ENCODE data around the gene TP53BP2. TPM values are rescaled to one million over a fixed set of nuclear protein-coding genes. Genes with fewer than 3 reads are reported as not detected.
A peak's percentile ranks its signal among the peaks of the same experiment; 100 is the strongest.

The TP53BP2 gene
- total RNA-seq, 1 experiment from 2014 or later = 22.8 TPM

GRCh38 chr1:223776826-223777454, 68.8 kb downstream of the TP53BP2 start:
- DNase-seq (ENCODE audit: low read depth, low spot score) = no peak
- in situ Hi-C loops (cut with HindIII; ENCODE audit: low pct_unique_long_range_greater_than_20kb, low sequenced_read_pairs) = no loop called here

- DNase-seq (ENCODE audit: low read depth, low spot score) = peak; percentile 19
- in situ Hi-C loops (cut with HindIII; ENCODE audit: low pct_unique_long_range_greater_than_20kb, low sequenced_read_pairs) = no loop called here
Measured at GRCh38 chr1:223776075-223776814, 69.5 kb downstream of the TP53BP2 start.

- DNase-seq (ENCODE audit: low read depth, low spot score) = no peak
- in situ Hi-C loops (cut with HindIII; ENCODE audit: low pct_unique_long_range_greater_than_20kb, low sequenced_read_pairs) = no loop called here
Measured at GRCh38 chr1:223775711-223776074, 70.1 kb downstream of the TP53BP2 start.

- no peak for DNase-seq (ENCODE audit: low read depth, low spot score)
- in situ Hi-C loops (cut with HindIII; ENCODE audit: low pct_unique_long_range_greater_than_20kb, low sequenced_read_pairs) = no loop called here
Measured at GRCh38 chr1:223775054-223775453, 70.7 kb downstream of the TP53BP2 start.

GRCh38 chr1:223774134-223774814, 71.5 kb downstream of the TP53BP2 start:
- no peak for DNase-seq (ENCODE audit: low read depth, low spot score)
- in situ Hi-C loops (cut with HindIII; ENCODE audit: low pct_unique_long_range_greater_than_20kb, low sequenced_read_pairs) = no loop called here

- no peak for DNase-seq (ENCODE audit: low read depth, low spot score)
- in situ Hi-C loops (cut with HindIII; ENCODE audit: low pct_unique_long_range_greater_than_20kb, low sequenced_read_pairs) = no loop called here
Measured at GRCh38 chr1:223772771-223773160, 73.0 kb downstream of the TP53BP2 start.

- in situ Hi-C loops (cut with HindIII; ENCODE audit: low pct_unique_long_range_greater_than_20kb, low sequenced_read_pairs) = no loop called here
Measured at GRCh38 chr1:223771814-223772770, 73.7 kb downstream of the TP53BP2 start.

GRCh38 chr1:223771469-223771813, 74.3 kb downstream of the TP53BP2 start:
- in situ Hi-C loops (cut with HindIII; ENCODE audit: low pct_unique_long_range_greater_than_20kb, low sequenced_read_pairs) = no loop called here
- no peak for DNase-seq (ENCODE audit: low read depth, low spot score)

More at GRCh38 chr1:223771814-223772770, 73.7 kb downstream of the TP53BP2 start:
- peak; percentile 25 for DNase-seq (ENCODE audit: low read depth, low spot score)

- no peak for DNase-seq (ENCODE audit: low read depth, low spot score)
- in situ Hi-C loops (cut with HindIII; ENCODE audit: low pct_unique_long_range_greater_than_20kb, low sequenced_read_pairs) = no loop called here
Measured at GRCh38 chr1:223770621-223771315, 75.0 kb downstream of the TP53BP2 start.

- in situ Hi-C loops (cut with HindIII; ENCODE audit: low pct_unique_long_range_greater_than_20kb, low sequenced_read_pairs) = no loop called here
- DNase-seq (ENCODE audit: low read depth, low spot score) = no peak
Measured at GRCh38 chr1:223765719-223766340, 79.9 kb downstream of the TP53BP2 start.

GRCh38 chr1:223765036-223765718, 80.6 kb downstream of the TP53BP2 start:
- in situ Hi-C loops (cut with HindIII; ENCODE audit: low pct_unique_long_range_greater_than_20kb, low sequenced_read_pairs) = no loop called here
- DNase-seq (ENCODE audit: low read depth, low spot score) = peak; percentile 95

- in situ Hi-C loops (cut with HindIII; ENCODE audit: low pct_unique_long_range_greater_than_20kb, low sequenced_read_pairs) = no loop called here
- DNase-seq (ENCODE audit: low read depth, low spot score) = no peak
Measured at GRCh38 chr1:223763881-223764280, 81.9 kb downstream of the TP53BP2 start.

GRCh38 chr1:223763251-223763650, 82.5 kb downstream of the TP53BP2 start:
- no peak for DNase-seq (ENCODE audit: low read depth, low spot score)
- in situ Hi-C loops (cut with HindIII; ENCODE audit: low pct_unique_long_range_greater_than_20kb, low sequenced_read_pairs) = no loop called here

- DNase-seq (ENCODE audit: low read depth, low spot score) = no peak
- in situ Hi-C loops (cut with HindIII; ENCODE audit: low pct_unique_long_range_greater_than_20kb, low sequenced_read_pairs) = no loop called here
Measured at GRCh38 chr1:223761411-223761810, 84.3 kb downstream of the TP53BP2 start.

GRCh38 chr1:223760833-223761232, 84.9 kb downstream of the TP53BP2 start:
- in situ Hi-C loops (cut with HindIII; ENCODE audit: low pct_unique_long_range_greater_than_20kb, low sequenced_read_pairs) = no loop called here
- DNase-seq (ENCODE audit: low read depth, low spot score) = no peak

- in situ Hi-C loops (cut with HindIII; ENCODE audit: low pct_unique_long_range_greater_than_20kb, low sequenced_read_pairs) = no loop called here
Measured at GRCh38 chr1:223759273-223759672, 86.5 kb downstream of the TP53BP2 start.

More at GRCh38 chr1:223759273-223759672, 86.5 kb downstream of the TP53BP2 start:
- DNase-seq (ENCODE audit: low read depth, low spot score) = peak; percentile 7
